Left hindlimb (tissue), 1 donor: ENCODE results near the gene ARHGAP21.

ENCODE experiments used
- DNase-seq: peaks from one replicate; pipeline ENCODE4 v3.0.0-alpha.2; 2018

ARHGAP21 gene

DNA sequence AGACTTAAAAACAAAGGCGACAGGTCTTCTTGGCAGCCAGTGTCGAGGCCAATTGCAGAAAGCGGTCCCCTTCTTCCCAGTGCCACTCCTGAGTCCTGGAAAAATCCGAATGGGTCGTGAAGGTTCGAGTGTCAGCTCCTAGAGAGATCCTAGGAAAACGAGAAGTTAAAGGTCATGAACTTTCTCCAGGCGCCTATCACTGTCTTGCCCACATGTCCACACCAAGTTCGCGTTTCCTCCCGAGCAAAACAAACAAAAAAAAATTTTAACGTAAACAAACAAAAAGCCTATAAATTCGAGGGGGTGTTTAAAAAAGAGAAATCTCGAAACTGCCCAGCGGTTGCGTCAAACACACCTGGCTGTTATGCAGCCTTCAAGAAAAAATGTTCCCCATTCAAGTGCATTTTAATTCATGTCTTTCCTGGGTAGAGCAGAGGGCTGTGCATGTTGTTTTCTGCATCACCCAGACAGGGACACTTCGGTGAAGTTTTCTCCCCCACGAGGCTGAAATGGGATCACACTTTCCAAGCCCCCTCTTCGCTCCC, 1.5 kb downstream of the ARHGAP21 start:
- no peak for DNase-seq

DNA sequence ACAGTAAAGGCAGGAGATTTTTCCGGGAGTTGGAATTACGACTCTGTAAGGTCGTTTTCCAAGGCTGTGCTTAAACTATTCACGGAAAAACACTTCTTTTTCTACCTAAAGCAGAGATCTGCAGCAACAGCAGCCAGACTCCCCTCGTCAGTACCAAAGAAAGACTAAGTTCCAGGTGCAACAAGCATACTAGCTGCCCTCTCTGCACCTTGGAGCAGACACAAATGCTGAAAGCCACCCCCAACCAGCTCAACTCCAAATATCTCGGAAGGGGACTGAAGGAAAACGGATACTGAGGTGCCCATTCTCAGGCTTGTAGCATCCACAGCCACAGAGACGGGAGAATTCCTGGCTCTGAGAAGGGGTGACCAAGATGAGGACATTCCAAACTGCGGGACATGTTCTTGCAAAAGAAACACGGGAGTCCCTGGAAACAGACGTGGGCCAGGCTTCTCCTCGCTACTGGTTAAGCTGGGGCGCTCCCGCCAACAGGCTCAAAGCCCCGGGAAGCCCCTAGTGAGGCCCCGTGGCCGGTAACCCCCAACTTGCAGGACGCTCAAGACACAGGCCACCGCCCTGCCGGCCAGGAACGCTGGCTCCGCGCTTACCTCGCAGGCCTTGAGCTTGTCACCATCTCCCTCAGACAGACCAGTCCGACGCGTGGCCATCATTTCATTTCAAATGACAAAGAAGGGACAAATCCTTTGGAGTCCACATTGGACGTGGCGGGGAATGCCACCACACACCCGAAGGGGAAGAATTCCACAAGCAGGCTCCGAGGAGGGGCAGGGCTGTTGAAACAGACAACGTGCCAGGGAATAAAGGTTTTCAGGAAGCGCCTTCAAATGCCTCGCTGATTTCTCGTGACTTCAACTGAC, 2.2 kb downstream of the ARHGAP21 start:
- peak; percentile 50 for DNase-seq

DNA sequence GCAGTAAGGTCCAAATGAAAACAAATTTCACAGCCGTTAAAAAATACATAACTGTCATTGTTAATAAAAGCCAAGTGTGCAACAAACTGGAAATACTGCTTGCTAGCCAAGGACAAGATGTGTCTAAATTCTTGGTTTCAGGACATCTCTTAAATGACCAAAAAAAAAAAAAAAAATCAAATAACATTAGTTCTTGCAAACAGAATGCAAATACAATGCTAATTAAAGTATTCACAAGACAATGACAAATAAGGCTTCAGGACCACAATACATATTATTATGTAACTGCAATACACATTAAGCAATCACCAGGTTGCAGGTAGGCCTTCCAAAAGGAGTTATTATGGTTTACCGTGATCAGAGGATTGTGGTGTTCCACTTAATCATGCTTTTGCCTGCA, 3.6 kb downstream of the ARHGAP21 start:
- no peak for DNase-seq

DNA sequence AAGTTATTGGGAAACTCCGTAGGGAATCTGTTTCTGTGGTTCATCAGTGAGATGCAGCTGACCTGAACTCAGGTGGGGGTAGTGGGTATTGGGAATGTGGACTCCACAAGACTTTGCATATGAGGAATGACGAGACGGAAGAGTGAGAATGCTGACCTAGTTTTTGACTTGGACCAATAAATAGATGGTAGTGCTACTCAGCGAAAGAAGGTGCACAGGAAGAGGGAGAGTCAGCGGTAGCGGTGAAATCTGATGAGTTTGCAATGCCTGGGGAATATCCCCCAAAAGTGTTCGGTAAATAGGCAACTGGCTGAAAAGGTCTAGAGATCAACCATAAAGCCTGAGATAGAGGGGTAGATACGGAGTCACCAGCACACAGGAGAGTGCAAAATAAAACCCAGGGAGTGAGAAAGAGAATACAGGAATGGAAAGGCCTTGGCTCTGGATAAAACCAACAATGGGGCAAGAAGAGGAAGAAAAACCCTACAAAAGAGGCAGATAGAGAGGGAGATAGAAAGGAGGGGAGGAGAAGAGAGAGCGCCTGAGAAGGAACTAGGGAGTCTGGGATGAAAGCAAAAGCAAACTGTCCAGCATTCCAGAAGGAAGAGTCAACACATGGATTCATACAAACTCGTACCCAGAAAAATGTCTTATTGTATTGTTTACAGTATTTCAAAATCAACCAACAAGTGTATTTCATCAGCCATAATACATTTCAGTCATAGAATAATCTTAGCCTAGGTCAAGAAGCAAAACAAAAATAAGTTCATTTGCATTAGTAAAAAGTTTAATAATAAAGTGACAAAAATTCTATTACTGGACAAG, 5.4 kb downstream of the ARHGAP21 start:
- no peak for DNase-seq

DNA sequence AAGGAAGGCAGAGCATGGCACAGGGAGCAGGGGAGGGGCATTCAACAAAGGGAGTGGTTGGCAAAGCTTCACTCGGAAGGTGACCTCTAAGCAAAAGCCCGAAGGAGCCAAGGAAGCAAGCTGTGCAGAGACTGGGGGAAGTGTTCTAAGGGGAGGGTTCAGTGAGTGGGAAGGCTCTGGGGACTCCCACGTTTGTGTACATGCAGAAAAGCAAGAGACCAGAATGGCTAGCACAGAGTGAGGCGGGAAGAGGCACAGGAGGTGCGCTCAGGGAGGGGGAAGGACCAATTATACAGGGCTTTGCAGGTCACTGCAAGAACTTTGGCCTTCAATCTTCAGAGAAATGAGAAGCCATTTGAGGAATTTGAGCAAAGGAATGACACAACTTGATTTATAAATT, 7.4 kb downstream of the ARHGAP21 start:
- DNase-seq: no peak

DNA sequence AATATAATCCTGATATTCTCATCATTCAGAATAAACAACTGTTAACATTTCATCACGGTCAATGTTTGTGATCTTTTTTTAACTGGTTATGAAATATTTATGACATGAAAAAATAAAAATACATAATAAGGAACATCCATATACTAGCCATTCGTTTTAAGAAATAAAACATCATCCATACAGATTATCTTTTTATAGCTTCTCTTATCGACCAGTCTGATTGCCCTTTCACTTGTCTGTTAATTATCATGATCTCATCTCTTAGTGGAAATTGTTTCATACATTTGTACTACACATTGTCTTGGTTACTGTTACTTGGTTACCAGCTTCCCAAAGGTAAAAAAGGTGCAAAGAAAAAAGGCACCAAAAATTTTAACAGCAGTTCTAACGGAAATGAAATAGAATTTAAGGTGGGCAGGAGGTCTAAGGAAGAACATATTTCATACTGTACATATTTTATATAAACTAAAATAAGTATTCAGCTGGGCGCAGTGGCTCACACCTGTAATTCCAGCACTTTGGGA, 8.4 kb downstream of the ARHGAP21 start:
- DNase-seq: no peak

DNA sequence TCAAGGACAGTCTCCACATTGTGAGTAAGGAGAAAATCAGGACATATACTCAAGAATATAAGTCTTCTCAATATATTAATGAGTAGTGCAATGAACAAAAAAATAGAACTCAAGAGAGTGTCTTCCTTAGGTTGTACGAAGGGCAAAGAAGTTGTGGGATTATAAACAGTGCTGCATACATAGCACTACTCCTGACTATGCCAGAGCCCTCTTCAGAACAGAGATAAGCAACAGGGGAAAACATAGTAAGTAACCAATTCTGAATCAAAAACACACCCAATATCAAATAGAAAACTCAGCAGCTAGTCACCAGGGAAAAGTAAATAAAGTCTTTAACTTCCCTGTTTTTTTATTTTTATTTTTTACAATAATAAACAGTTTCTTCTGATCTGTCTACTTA, 10.6 kb downstream of the ARHGAP21 start:
- DNase-seq: no peak

DNA sequence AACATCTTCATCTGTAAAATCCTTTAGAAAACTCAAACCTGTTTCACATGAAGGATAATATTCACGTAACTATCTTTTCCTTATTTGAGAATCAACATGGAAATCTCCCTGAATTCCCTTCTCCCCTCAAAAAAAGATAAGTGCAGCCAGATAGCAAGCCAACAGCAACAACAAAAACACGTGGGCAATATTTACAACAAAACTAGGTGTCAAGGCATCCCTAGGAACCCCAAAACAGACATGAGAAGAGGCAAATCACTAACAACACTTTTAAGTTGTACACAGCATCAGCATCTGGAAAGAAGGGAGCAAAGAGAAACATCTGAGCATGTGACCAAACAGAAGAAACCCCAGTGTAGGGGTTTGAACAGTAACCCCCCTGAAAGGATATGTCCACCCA, 12.2 kb downstream of the ARHGAP21 start:
- DNase-seq: no peak

DNA sequence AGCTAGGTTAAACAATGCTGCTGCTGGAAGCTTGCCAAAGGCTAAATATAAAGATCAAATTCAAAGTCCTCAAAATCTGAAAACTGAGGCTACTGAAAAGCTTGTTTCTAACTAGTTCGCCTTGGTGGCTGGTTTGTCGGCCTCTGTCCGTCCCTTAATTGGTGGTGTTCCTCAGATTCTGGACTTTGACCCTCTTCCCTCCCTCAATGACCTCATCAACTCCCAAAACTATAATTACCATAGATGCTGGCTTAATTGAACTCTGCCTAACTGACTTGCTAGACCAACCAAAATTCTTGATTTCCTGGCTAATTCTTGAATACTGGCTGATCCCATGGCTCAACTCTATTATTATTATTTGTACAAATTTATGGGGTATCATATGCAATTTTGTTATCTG, 15.6 kb downstream of the ARHGAP21 start:
- no peak for DNase-seq

DNA sequence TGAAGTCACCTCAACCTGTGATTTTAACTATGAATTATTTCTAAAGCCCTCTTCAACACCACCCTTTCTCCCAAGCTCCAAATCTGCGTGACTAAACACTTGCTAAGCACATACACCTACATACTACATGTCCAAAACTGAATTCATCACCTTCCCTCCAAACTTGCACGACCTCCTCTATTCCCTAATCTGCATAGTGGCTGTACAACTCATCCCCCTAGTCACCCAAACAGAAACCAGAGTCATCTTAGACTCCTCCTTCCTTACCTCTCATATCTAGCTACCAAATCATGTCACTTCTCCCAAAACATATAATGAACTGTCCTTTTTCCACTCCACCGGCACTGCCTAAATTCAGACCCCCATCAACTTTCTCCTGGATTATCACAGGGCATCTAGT, 16.2 kb downstream of the ARHGAP21 start:
- DNase-seq: no peak

DNA sequence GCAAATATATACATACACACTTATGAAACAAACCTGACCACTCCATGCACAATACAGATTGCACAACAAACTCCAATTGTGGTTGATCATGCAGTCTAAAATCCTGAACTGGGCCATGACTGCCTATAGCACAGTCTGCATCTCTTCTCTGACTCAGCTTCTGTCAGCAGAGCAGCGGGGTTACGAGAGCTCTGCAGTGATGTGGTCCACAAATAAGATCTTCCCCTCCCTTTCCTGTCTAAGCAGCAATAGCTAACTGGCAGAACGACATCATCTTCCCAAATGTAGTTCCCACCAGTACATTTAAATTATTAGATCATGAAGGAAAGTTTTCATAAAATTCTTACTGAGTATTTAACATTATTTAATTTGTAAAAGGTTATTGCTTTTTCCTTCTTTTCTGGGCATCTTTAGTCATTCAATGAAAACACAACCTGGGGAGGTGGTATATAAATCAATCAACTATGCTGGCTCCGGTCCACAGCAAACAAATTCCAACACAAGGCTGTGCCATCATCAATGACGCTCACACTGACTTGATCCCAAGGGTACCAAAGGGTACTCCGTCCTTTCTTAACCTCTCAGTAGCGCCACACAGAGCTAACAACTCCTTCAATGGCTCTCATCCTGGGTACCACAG, 17.1 kb downstream of the ARHGAP21 start:
- no peak for DNase-seq

DNA sequence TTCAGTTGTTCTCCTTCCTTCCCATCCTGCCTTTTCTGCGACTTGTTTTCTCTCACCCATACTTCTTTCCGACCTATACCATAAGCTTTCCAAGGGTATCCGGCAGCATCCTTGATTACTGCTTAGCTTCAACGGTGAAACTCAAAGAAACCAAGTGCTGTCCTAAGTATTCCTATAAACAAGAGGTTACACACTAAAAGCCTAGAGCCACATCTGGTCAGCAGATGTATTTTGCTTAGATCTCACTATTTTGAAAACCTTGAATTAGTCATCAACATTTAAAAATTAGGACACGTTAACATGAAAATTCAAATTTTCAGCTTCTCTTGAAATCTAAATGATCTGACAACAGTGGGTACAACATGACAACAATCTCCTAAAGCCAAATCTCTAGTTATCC, 20.0 kb downstream of the ARHGAP21 start:
- no peak for DNase-seq

DNA sequence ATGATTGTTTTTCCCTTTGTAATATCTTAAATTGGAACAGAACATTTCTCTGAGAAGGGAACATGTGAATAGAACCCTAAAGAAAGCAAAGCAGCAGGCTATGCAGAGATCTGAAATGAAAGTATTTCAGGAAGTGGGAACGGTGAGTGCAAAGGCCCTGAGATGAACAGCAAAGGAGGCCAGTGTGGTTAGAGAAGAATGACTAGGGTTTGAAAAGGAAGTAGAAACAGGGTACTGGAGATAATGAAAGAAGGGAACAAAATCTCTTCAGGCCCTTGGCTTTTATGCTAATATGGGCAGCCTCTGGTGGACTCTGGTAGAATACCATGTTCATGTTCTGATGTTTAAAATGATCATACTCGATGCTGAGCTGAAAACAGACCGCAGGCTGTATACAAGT, 22.2 kb downstream of the ARHGAP21 start:
- DNase-seq: no peak

DNA sequence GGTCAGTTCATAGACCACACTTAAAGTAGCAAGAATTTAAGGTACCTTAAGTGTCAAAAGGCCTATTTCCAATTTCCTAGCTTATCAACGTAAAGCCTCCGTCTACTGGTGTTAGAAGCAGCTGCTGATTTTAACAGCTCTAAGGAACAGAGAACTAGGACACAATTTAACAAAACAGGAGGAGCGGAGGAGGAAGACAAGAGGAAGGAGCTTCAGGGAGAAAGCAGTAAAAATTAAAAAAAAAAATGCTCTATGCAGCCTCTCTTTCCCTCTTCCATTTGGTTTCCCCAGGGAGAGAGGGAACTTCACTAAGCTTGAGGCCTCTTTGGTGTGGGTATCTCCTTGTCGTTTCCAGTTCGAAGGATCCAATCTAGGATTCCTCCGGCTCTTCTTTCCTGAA, 22.7 kb downstream of the ARHGAP21 start:
- no peak for DNase-seq

DNA sequence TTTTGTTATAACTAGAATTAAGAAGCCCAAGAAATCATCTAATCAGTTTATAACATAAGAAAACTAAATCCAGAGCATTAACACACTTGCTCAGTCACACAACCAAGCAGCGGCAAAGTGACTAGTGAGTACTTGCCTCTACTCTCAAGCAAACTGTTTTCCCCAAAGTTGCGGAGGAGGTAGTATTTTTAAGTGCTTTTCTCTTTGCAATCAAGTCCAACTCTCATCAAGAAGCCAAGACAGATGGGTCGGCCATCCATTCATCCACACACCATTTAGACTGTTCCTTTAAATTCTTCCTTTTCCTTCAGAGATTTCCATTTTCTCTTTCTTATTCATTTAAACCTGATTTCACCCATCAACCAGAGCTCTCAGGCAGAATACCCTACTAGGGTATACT, 25.4 kb downstream of the ARHGAP21 start:
- DNase-seq: no peak

DNA sequence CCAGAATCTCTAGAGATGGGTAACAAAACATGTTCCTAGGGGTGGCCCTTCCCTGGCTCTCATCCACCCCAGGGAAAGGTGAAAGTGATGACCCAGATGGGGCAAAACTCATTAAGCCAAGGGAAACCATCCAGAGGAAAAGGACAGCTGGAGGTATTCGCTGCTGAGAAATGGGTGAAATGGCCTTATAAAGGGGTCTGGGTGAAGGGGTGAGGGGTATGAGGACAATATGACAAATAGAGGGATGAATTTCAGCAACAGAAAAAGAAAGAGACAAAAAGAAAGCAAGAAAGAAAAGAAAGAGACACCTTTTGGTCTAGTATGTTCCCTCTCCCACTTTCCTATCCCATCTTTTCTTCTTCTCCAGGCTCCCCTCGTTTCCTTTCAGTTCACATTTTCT, 26.6 kb downstream of the ARHGAP21 start:
- DNase-seq: no peak

DNA sequence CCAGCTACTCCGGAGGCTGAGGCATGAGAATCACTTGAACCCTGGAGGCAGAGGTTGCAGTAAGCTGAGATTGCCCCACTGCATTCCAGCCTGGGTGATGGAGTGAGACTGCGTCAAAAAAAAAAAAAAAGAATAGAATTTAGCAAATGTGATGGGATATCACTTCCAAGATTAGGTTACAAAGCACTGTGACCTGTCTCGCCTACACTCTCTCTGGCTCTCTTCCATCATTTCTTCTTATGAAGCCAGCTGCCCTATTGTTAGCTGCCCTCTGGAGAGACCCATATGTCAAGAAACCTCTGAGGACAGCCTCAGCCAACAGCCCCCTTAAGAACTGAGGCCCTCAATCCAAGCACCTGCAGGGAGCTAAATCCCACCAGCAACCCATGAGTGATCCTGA, 28.2 kb downstream of the ARHGAP21 start:
- DNase-seq: no peak

DNA sequence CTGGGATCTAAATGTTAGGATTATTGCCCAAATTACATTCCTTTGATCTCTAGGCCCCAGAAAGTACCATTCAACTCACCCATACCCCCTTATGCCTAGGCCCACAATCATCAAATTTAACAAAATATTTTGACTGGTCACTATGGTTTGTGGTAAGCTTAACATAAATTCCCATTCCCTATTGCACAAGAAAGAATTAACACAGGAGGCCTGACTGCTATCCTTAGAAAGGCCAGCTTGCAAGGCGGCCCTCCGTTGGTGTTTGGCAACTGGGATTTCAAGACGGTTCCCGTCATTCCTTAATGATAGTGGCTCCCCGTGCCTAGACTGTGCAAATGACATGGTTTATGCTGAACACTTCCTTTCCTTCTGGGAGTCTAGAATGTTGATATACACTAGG, 29.6 kb downstream of the ARHGAP21 start:
- DNase-seq: no peak

DNA sequence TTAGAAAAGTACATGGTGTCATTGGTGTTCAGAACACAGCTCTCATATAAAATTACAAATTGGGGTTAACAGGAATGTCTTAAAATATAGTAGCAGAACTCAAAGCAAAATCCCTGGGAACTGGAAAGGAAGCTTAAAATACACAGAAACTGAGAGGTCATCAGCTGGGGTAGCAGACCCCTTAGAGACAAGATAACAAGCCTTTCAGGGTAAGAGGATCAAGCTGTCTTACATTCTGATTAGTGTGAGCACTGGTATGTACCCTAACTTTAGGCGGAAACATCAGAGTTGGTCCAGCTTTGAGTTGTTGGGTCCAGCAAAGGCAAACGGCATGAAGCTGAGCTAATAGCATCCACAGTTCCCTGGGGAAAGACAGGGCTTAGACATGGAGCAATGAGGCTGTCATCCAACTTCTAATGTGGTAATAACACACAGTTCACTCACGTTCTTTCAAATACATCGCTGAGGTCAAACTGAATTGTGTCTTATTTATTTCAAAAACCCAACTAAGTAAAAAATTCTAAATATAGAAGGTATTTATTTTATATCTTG, 32.6 kb downstream of the ARHGAP21 start:
- no peak for DNase-seq

DNA sequence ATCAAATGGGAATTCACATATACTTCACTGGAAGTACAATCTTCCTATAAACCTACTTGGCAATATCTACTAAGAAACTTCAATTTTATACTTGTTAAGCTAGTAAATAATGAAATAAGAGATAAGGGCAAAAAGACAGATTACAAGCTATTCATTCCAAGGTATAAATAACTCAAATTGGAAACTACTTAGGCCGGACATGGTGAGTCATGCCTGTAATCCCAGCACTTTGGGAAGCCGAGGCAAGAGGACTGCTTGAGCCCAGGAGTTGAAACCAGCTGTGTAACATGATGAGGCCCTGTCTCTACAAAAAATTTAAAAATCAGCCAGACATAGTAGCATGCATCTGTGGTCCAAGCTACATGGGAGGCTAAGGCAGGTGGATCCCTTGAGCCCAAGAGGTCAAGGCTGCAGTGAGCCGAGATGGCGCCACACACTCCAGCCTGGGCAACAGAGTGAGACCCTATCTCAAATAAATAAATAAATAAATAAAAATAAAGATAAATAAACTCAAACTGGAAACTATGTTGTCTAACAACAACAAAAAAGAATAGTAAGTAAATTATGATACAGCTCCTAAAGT, 37.6 kb downstream of the ARHGAP21 start:
- DNase-seq: no peak

DNA sequence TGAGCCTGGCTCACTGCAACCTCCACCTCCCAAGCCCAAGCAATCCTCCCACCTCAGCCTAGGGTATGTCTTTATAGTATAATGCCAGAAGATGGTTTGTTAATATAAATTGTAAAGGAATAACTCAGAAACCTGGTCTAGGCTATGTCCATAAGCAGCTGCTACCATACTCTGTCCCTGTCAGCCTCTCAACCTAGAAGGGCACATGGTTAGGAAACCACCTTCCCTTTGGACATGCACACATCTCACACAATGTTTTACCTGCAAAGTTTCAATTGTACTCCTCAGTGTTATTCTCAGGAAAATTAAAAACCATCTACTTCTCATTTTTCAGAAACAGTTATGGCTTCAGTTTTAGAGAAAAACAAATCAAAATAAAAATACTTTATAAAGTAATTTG, 40.1 kb downstream of the ARHGAP21 start:
- DNase-seq: no peak

DNA sequence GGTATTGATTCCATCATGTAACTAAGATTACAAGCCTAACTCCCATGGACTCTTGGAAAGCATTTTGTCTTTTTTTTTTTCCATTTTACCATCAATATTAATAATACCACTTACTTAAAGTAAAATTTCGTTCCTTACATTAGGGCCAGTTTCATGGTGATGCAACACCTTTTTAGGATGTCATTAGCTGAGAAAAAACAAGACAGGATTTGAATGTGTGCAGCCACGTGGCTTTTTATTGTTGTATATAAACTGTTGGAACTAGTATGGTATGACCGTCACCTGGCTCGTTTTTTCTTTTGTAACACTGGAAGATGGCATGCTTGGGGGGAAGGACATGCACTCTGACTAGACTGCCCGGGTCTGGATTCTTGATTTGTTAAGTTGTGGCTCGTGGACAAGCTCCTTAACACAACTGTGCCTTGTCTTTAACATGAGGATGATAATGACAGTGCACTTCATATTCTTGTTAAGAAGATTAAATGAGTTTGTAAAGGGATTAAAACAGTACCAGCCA, 42.1 kb downstream of the ARHGAP21 start:
- DNase-seq: no peak
